ENCODE data around the gene HERC4. TPM values are rescaled to one million over a fixed set of nuclear protein-coding genes. Genes with fewer than 3 reads are reported as not detected.
"Not testable (repeated sequence)": the region's sequence is repeated elsewhere in the genome, so short reads cannot be mapped to it uniquely, and the experiment has no call there.

The HERC4 gene
- total RNA-seq, 1 experiment from 2014 or later, result 61.2 TPM

- DNase-seq (ENCODE audit: extremely low read depth, low read depth), result no peak
Observed at GRCh38 chr10:68049289-68050078, 25.6 kb downstream of the HERC4 start.

- no peak for DNase-seq (ENCODE audit: extremely low read depth, low read depth)
Observed at GRCh38 chr10:68047554-68048327, 27.3 kb downstream of the HERC4 start.

GRCh38 chr10:68047122-68047521 is 28.0 kb downstream of the HERC4 start:
- DNase-seq (ENCODE audit: extremely low read depth, low read depth), result no peak

- DNase-seq (ENCODE audit: extremely low read depth, low read depth), result no peak
Observed at GRCh38 chr10:68046642-68047041, 28.4 kb downstream of the HERC4 start.

- DNase-seq (ENCODE audit: extremely low read depth, low read depth), result no peak
Observed at GRCh38 chr10:68043030-68043429, 32.1 kb downstream of the HERC4 start.

- DNase-seq (ENCODE audit: extremely low read depth, low read depth), result no peak
Observed at GRCh38 chr10:68032113-68032512, 43.0 kb downstream of the HERC4 start.

GRCh38 chr10:68027429-68027828 is 47.7 kb downstream of the HERC4 start:
- DNase-seq (ENCODE audit: extremely low read depth, low read depth), result no peak

- DNase-seq (ENCODE audit: extremely low read depth, low read depth), result no peak
Observed at GRCh38 chr10:68023292-68023691, 51.8 kb downstream of the HERC4 start.

- not testable (repeated sequence) for DNase-seq (ENCODE audit: extremely low read depth, low read depth)
Observed at GRCh38 chr10:68022324-68022723, 52.8 kb downstream of the HERC4 start.

GRCh38 chr10:68016519-68016918 is 58.6 kb downstream of the HERC4 start:
- not testable (repeated sequence) for DNase-seq (ENCODE audit: extremely low read depth, low read depth)

GRCh38 chr10:68010426-68010940 is 64.6 kb downstream of the HERC4 start:
- no peak for DNase-seq (ENCODE audit: extremely low read depth, low read depth)

- no peak for DNase-seq (ENCODE audit: extremely low read depth, low read depth)
Observed at GRCh38 chr10:68007356-68007755, 67.7 kb downstream of the HERC4 start.

- DNase-seq (ENCODE audit: extremely low read depth, low read depth), result no peak
Observed at GRCh38 chr10:68001539-68001938, 73.5 kb downstream of the HERC4 start.

- DNase-seq (ENCODE audit: extremely low read depth, low read depth), result no peak
Observed at GRCh38 chr10:68001000-68001399, 74.1 kb downstream of the HERC4 start.

- no peak for DNase-seq (ENCODE audit: extremely low read depth, low read depth)
Observed at GRCh38 chr10:67990093-67990492, 85.0 kb downstream of the HERC4 start.

GRCh38 chr10:67988606-67989005 is 86.5 kb downstream of the HERC4 start:
- DNase-seq (ENCODE audit: extremely low read depth, low read depth), result no peak

GRCh38 chr10:67982603-67983002 is 92.5 kb downstream of the HERC4 start:
- DNase-seq (ENCODE audit: extremely low read depth, low read depth), result not testable (repeated sequence)

GRCh38 chr10:67978749-67979148 is 96.3 kb downstream of the HERC4 start:
- no peak for DNase-seq (ENCODE audit: extremely low read depth, low read depth)

- DNase-seq (ENCODE audit: extremely low read depth, low read depth), result no peak
Observed at GRCh38 chr10:67977251-67977650, 97.8 kb downstream of the HERC4 start.

GRCh38 chr10:67976292-67977245 is 98.5 kb downstream of the HERC4 start:
- no peak for DNase-seq (ENCODE audit: extremely low read depth, low read depth)

GRCh38 chr10:67975871-67976270 is 99.2 kb downstream of the HERC4 start:
- DNase-seq (ENCODE audit: extremely low read depth, low read depth), result no peak

Measured in NCI-H460 (cell line).